ENCODE data around the gene ZSCAN2.

ZSCAN2 gene

DNA sequence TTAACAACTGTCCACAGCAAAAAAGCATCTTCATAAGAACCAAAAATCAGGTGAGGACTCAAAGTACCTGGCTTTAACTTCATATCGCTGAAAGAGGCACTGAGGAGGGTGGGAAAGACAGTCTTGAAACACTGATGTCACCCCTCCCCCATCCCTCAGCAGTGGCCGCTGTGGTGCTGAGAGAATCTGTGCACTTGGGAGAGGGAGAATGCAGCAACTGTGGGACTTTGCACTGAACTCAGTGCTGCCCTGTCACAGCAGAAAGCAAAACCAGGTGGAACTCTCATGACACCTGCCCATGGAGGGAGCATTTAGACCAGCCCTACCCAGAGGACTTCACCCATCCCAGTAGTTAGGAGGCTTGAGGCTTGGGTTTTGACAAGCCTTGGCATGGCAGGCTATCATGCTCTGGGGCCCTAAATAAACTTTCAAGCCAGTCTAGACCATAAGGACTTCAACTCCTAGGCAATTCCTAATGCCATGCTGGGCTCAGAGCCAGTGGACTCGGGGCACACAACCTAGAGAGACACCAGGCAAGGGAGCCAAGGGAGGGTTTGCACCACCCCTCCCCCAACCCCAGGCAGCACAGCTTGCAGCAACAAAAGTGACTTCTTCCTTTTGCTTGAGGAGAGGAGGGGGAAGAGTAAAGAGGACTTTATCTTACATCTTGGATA is 6.1 kb upstream of the ZSCAN2 start:
- TF ChIP-seq, protein P1, sequence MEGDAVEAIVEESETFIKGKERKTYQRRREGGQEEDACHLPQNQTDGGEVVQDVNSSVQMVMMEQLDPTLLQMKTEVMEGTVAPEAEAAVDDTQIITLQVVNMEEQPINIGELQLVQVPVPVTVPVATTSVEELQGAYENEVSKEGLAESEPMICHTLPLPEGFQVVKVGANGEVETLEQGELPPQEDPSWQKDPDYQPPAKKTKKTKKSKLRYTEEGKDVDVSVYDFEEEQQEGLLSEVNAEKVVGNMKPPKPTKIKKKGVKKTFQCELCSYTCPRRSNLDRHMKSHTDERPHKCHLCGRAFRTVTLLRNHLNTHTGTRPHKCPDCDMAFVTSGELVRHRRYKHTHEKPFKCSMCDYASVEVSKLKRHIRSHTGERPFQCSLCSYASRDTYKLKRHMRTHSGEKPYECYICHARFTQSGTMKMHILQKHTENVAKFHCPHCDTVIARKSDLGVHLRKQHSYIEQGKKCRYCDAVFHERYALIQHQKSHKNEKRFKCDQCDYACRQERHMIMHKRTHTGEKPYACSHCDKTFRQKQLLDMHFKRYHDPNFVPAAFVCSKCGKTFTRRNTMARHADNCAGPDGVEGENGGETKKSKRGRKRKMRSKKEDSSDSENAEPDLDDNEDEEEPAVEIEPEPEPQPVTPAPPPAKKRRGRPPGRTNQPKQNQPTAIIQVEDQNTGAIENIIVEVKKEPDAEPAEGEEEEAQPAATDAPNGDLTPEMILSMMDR (IDR thresholded peaks at IDR 0.05) = no peak
- Histone ChIP-seq H3K4me3 (ENCODE audit: low read depth, low read length) (no peak overlapping the region), H3K36me3 (ENCODE audit: control insufficient read depth, insufficient read depth, low read length) (no peaks in the 10 kb centered on the region), H3K9me3 (ENCODE audit: control insufficient read depth, low read length) (no peaks in the 10 kb centered on the region), H2AFZ (no peak overlapping the region), H3K27me3 (ENCODE audit: control insufficient read depth, insufficient read depth, low read length) (no peaks in the 10 kb centered on the region), H3K79me2 (no peaks in the 10 kb centered on the region), H3K27ac (no peak overlapping the region), H3K9ac (no peak overlapping the region), H3K4me2 (ENCODE audit: low read length) (no peak overlapping the region), H3K4me1 (no peaks in the 10 kb centered on the region)

DNA sequence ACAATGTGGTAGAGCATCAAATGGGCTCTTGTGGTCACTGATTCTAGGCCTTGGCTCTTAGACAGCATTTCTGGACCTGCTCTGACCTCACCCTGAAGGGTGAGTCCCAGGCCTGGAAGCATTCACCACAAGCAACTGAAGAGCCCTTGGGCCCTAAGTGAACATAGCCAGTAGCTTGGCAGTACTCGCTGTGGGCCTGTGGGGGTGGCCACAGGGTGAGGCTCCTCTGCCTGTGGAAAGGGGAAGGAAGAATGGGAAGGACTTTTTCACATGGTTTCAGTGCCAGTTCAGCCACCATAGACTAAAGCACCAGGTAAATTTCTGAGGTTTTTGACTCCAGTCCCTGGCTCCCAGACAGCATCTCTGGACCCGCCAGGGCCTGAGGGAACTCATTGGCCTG is 5.1 kb upstream of the ZSCAN2 start:
- TF ChIP-seq, protein P1 (IDR thresholded peaks at IDR 0.05) = no peak

DNA sequence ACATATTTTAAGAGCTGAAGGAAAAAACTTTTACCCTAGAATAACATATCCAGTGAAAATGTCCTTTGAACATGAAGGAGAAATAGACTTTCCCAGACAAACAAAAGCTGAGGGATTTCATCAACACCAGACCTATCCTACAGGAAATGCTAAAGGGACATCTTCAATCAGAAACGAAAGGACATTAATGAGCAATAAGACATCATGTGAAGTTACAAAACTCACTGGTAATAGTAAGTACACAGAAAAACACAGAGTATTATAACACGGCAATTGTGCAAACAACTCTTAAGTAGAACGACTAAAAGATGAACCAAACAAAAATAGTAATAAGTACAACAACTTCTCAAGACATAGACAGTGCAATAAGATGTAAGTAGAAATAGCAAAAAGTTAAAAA is 3.5 kb upstream of the ZSCAN2 start:
- TF ChIP-seq, protein P1 (IDR thresholded peaks at IDR 0.05) = no peak

More for the DNA sequence above, 5.1 kb upstream of the ZSCAN2 start:
- Histone ChIP-seq H3K9ac (no peak overlapping the region), H3K9me3 (ENCODE audit: control insufficient read depth, low read length) (no peaks in the 10 kb centered on the region), H3K27me3 (ENCODE audit: control insufficient read depth, insufficient read depth, low read length) (no peaks in the 10 kb centered on the region), H3K79me2 (no peaks in the 10 kb centered on the region), H3K27ac (no peak overlapping the region), H3K4me2 (ENCODE audit: low read length) (no peak overlapping the region), H3K4me1 (no peaks in the 10 kb centered on the region), H3K36me3 (ENCODE audit: control insufficient read depth, insufficient read depth, low read length) (no peaks in the 10 kb centered on the region), H2AFZ (no peak overlapping the region), H3K4me3 (ENCODE audit: low read depth, low read length) (no peak overlapping the region)

DNA sequence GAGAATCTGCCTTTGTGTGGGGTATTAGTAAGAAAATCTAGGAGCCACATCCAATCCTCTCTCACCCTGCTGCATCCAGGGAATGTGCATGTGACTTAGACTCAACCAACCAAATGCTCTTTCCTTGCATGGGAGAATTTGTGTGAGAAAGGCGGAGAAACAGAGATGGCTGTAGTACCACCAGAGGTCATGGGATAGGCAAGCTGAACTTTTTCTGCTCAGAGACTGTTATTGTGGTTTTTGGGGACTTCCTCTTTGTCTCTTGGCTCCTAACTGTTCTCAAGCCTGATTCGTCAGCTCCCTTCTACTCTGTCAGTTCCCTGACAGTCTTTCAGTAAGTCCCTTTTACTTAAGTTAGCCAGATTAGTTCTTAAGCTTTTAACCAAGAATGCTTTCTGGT is 2.6 kb upstream of the ZSCAN2 start:
- Histone ChIP-seq H3K27ac (no peak overlapping the region), H3K4me3 (ENCODE audit: low read depth, low read length) (no peak overlapping the region), H3K4me2 (ENCODE audit: low read length) (no peak overlapping the region), H3K9ac (no peak overlapping the region), H3K36me3 (ENCODE audit: control insufficient read depth, insufficient read depth, low read length) (no peaks in the 10 kb centered on the region), H2AFZ (no peak overlapping the region), H3K9me3 (ENCODE audit: control insufficient read depth, low read length) (no peaks in the 10 kb centered on the region), H3K4me1 (no peaks in the 10 kb centered on the region), H3K27me3 (ENCODE audit: control insufficient read depth, insufficient read depth, low read length) (no peaks in the 10 kb centered on the region), H3K79me2 (peaks cover 2% of the 10 kb centered on the region)
- TF ChIP-seq, protein P1 (IDR thresholded peaks at IDR 0.05) = no peak

More for the DNA sequence above, 3.5 kb upstream of the ZSCAN2 start:
- Histone ChIP-seq H3K9me3 (ENCODE audit: control insufficient read depth, low read length) (no peaks in the 10 kb centered on the region), H2AFZ (no peak overlapping the region), H3K27ac (no peak overlapping the region), H3K4me1 (no peaks in the 10 kb centered on the region), H3K4me2 (ENCODE audit: low read length) (no peak overlapping the region), H3K4me3 (ENCODE audit: low read depth, low read length) (no peak overlapping the region), H3K9ac (no peak overlapping the region), H3K79me2 (peaks cover 2% of the 10 kb centered on the region), H3K36me3 (ENCODE audit: control insufficient read depth, insufficient read depth, low read length) (no peaks in the 10 kb centered on the region), H3K27me3 (ENCODE audit: control insufficient read depth, insufficient read depth, low read length) (no peaks in the 10 kb centered on the region)

DNA sequence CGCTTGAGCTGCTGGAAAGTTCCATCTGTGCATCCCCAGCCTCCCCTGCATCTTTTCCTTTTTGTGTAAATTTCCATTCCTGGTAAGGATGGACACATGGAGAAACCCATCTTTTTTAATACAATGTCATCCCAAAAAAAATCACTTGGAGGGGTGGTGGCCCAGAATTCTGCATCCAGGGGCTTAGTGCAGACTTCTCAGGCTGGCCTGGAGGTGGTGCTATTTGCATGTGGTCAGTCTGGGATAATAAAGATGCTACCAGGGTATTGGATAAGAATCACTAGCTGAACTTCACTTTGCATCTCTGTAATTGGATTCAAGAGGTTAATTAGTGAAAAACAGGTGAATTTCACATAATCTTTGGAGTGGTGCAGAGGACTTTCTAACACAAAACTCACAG is 1.8 kb upstream of the ZSCAN2 start:
- Histone ChIP-seq H3K9ac (no peak overlapping the region), H3K27ac (no peak overlapping the region), H3K79me2 (peaks cover 2% of the 10 kb centered on the region), H3K4me1 (no peaks in the 10 kb centered on the region), H3K9me3 (ENCODE audit: control insufficient read depth, low read length) (no peaks in the 10 kb centered on the region), H3K4me3 (ENCODE audit: low read depth, low read length) (no peak overlapping the region), H3K36me3 (ENCODE audit: control insufficient read depth, insufficient read depth, low read length) (no peaks in the 10 kb centered on the region), H2AFZ (no peak overlapping the region), H3K27me3 (ENCODE audit: control insufficient read depth, insufficient read depth, low read length) (no peaks in the 10 kb centered on the region), H3K4me2 (ENCODE audit: low read length) (no peak overlapping the region)
- TF ChIP-seq, protein P1 (IDR thresholded peaks at IDR 0.05) = peak; percentile 53

All from parathyroid adenoma (tissue), 2 donors.